Activated CD4-positive, alpha-beta T cell treated with anti-CD3 and anti-CD28 coated beads, Interleukin-2, amount 50 U/mL, for 1 hour (primary cell): Measurements from ENCODE around the gene ZNF211.

ENCODE experiments used
- DNase-seq: peaks from one replicate; pipeline ENCODE4 v3.0.0-alpha.2; 2020

ZNF211 gene

GRCh38 chr19:57656346-57656745 is 23.4 kb downstream of the ZNF211 start:
- no peak for DNase-seq

GRCh38 chr19:57664269-57665127 is 31.5 kb downstream of the ZNF211 start:
- DNase-seq = no peak

- DNase-seq = no peak
Observed at GRCh38 chr19:57665261-57665806, 32.4 kb downstream of the ZNF211 start.

- DNase-seq = no peak
Observed at GRCh38 chr19:57667228-57667627, 34.3 kb downstream of the ZNF211 start.

- DNase-seq = no peak
Observed at GRCh38 chr19:57668635-57669034, 35.7 kb downstream of the ZNF211 start, which contains the start of gene ZSCAN4. TSS of gene ZSCAN4 (plus strand) at chr19:57668935. CDS start at chr19:57676146, 7,211 bp downstream.

GRCh38 chr19:57671124-57671895 is 38.3 kb downstream of the ZNF211 start:
- DNase-seq = no peak

GRCh38 chr19:57672466-57672865 is 39.5 kb downstream of the ZNF211 start:
- DNase-seq = no peak

- no peak for DNase-seq
Observed at GRCh38 chr19:57675881-57676280, 42.9 kb downstream of the ZNF211 start.

GRCh38 chr19:57682226-57682766 is 49.3 kb downstream of the ZNF211 start:
- no peak for DNase-seq

- no peak for DNase-seq
Observed at GRCh38 chr19:57686727-57687126, 53.8 kb downstream of the ZNF211 start.

- no peak for DNase-seq
Observed at GRCh38 chr19:57687363-57688010, 54.5 kb downstream of the ZNF211 start.

- no peak for DNase-seq
Observed at GRCh38 chr19:57688011-57688763, 55.2 kb downstream of the ZNF211 start.

GRCh38 chr19:57689750-57690149 is 56.8 kb downstream of the ZNF211 start:
- no peak for DNase-seq
